Skeletal muscle tissue (tissue), 4 donors: ENCODE results near the gene NRIP3. TPM values are rescaled to one million over a fixed set of nuclear protein-coding genes. Genes with fewer than 3 reads are reported as not detected.
"Not testable (repeated sequence)": the region's sequence is repeated elsewhere in the genome, so short reads cannot be mapped to it uniquely, and the experiment has no call there.

Experiments
- H3K27ac ChIP-seq: one replicate; pipeline ENCODE4 v1.7.0; 2013; ENCODE audit warnings: mild to moderate bottlenecking, low read depth, low read length, inconsistent platforms
- H3K27me3 ChIP-seq, 3 donors: one replicate each; pipeline ENCODE4 v1.7.0; 2013; ENCODE audit warnings: low read length in 3 of 3; ENCODE audit not compliant: control insufficient read depth in 3 of 3, insufficient read depth in 3 of 3
- H3K36me3 ChIP-seq, 3 donors: one replicate each; pipeline ENCODE4 v1.7.0; 2013; ENCODE audit warnings: low read length in 3 of 3; ENCODE audit not compliant: control insufficient read depth in 3 of 3, insufficient read depth in 3 of 3
- H3K4me1 ChIP-seq, 3 donors: one replicate each; pipeline ENCODE4 v1.7.0; 2013; ENCODE audit warnings: low read length in 3 of 3, mild to moderate bottlenecking in 3 of 3; ENCODE audit not compliant: control insufficient read depth in 3 of 3, insufficient read depth in 3 of 3
- H3K4me3 ChIP-seq, 3 donors: one replicate each; pipeline ENCODE4 v1.7.0; 2013; ENCODE audit warnings: low read length in 3 of 3
- H3K9ac ChIP-seq, 3 donors: one replicate each; pipeline ENCODE4 v1.7.0; 2013; ENCODE audit warnings: low read length in 3 of 3, mild to moderate bottlenecking in 3 of 3, moderate library complexity in 2 of 3, low read depth in 1 of 3
- H3K9me3 ChIP-seq, 3 donors: one replicate each; pipeline ENCODE4 v1.7.0; 2013; ENCODE audit warnings: low read length in 3 of 3; ENCODE audit not compliant: control insufficient read depth in 3 of 3
- total RNA-seq: library from RNA; depleted of rRNA; stranded (reverse); fragments of >200 nt; gene quantifications from one replicate; pipeline ENCODE4 v1.2.3, GENCODE V29; 2014
- donor health status: Osteomylitis.

Gene NRIP3
- total RNA-seq, 1 donor from 2014 or later, result 1.0 TPM

GRCh38 chr11:8985462-8985861 lies 18.3 kb downstream of the NRIP3 start:
- Histone ChIP-seq H3K36me3 (no peaks in the 10 kb centered on the region), H3K27me3 (no peaks in the 10 kb centered on the region), H3K4me3 (no peak overlapping the region), H3K9ac (no peak overlapping the region), H3K9me3 (no peaks in the 10 kb centered on the region), H3K4me1 (no peaks in the 10 kb centered on the region), H3K27ac (no peak overlapping the region)

GRCh38 chr11:8983552-8983951 lies 20.2 kb downstream of the NRIP3 start:
- Histone ChIP-seq H3K27me3 (no peaks in the 10 kb centered on the region), H3K36me3 (no peaks in the 10 kb centered on the region), H3K9me3 (no peaks in the 10 kb centered on the region), H3K9ac (no peak overlapping the region), H3K4me3 (no peak overlapping the region), H3K27ac (no peak overlapping the region), H3K4me1 (no peaks in the 10 kb centered on the region)

- H3K27me3 ChIP-seq, result no peaks in the 10 kb centered on the region
Observed at GRCh38 chr11:8980485-8980884, 23.3 kb downstream of the NRIP3 start.

GRCh38 chr11:8979365-8979764 lies 24.4 kb downstream of the NRIP3 start:
- not testable (repeated sequence) for H3K36me3 ChIP-seq, H3K9me3 ChIP-seq, H3K4me1 ChIP-seq, H3K27me3 ChIP-seq, H3K27ac ChIP-seq, H3K4me3 ChIP-seq, H3K9ac ChIP-seq

More at GRCh38 chr11:8980485-8980884, 23.3 kb downstream of the NRIP3 start:
- no peak overlapping the region for H3K9ac ChIP-seq
- H3K9me3 ChIP-seq, result no peaks in the 10 kb centered on the region
- no peak overlapping the region for H3K4me3 ChIP-seq
- H3K36me3 ChIP-seq, result no peaks in the 10 kb centered on the region
- H3K27ac ChIP-seq, result no peak overlapping the region
- H3K4me1 ChIP-seq, result no peaks in the 10 kb centered on the region

GRCh38 chr11:8973121-8973520 lies 30.7 kb downstream of the NRIP3 start:
- Histone ChIP-seq H3K9me3 (no peaks in the 10 kb centered on the region), H3K9ac (no peak overlapping the region), H3K4me1 (no peaks in the 10 kb centered on the region), H3K36me3 (no peaks in the 10 kb centered on the region), H3K27ac (no peak overlapping the region), H3K27me3 (no peaks in the 10 kb centered on the region), H3K4me3 (no peak overlapping the region)

- Histone ChIP-seq H3K4me3 (no peak overlapping the region), H3K27ac (no peak overlapping the region), H3K9ac (no peak overlapping the region), H3K36me3 (peaks cover 0 to 6% (median 0%) of the 10 kb centered on the region in 3 donors), H3K9me3 (no peaks in the 10 kb centered on the region), H3K4me1 (no peaks in the 10 kb centered on the region), H3K27me3 (no peaks in the 10 kb centered on the region)
Observed at GRCh38 chr11:8971924-8972316, 31.9 kb downstream of the NRIP3 start.

GRCh38 chr11:8971196-8971923 lies 32.4 kb downstream of the NRIP3 start:
- Histone ChIP-seq H3K36me3 (peaks cover 0 to 6% (median 0%) of the 10 kb centered on the region in 3 donors), H3K9me3 (no peaks in the 10 kb centered on the region), H3K4me3 (no peak overlapping the region), H3K27ac (no peak overlapping the region), H3K27me3 (no peaks in the 10 kb centered on the region), H3K9ac (no peak overlapping the region), H3K4me1 (no peaks in the 10 kb centered on the region)

GRCh38 chr11:8967184-8967583 lies 36.6 kb downstream of the NRIP3 start:
- no peaks in the 10 kb centered on the region for H3K27me3 ChIP-seq
- no peak overlapping the region for H3K4me3 ChIP-seq
- H3K36me3 ChIP-seq, result peaks cover 0 to 6% (median 3%) of the 10 kb centered on the region in 3 donors
- no peak overlapping the region for H3K27ac ChIP-seq
- peaks cover 24 to 27% (median 25%) of the 10 kb centered on the region in 3 donors for H3K4me1 ChIP-seq
- H3K9ac ChIP-seq, result no peak overlapping the region
- H3K9me3 ChIP-seq, result no peaks in the 10 kb centered on the region

- H3K4me3 ChIP-seq, result peak within 1 kb of the TSS; percentile 91 to 93 (median 93)
- peaks cover 24 to 31% (median 31%) of the 10 kb centered on the region in 3 donors for H3K4me1 ChIP-seq
- no peaks in the 10 kb centered on the region for H3K9me3 ChIP-seq
- peak within 1 kb of the TSS; percentile 95 for H3K27ac ChIP-seq
- no peaks in the 10 kb centered on the region for H3K27me3 ChIP-seq
- H3K9ac ChIP-seq, result peak within 1 kb of the TSS; percentile 89 to 98 (median 96)
- peaks cover 0 to 12% (median 6%) of the 10 kb centered on the region in 3 donors for H3K36me3 ChIP-seq
Observed at GRCh38 chr11:8964324-8965320, 39.2 kb downstream of the NRIP3 start, which contains the start of gene TMEM9B. TMEM9B (minus strand) TSS chr11:8964442; CDS start chr11:8964313, 129 bp downstream.
